Liver (tissue), 9 donors: ENCODE data around the gene RPS10. TPM values are rescaled to one million over a fixed set of nuclear protein-coding genes. Genes with fewer than 3 reads are reported as not detected.

Experiments
- DNase-seq: peaks from one replicate; pipeline ENCODE4 v3.0.0-alpha.2; 2017; ENCODE audit warnings: low spot score
- H3K27ac ChIP-seq, 2 donors: one replicate each; pipeline ENCODE4 v1.7.0; 2013; ENCODE audit warnings: inconsistent platforms in 2 of 2, low read length in 2 of 2, control low read depth in 1 of 2, low read depth in 1 of 2, mild to moderate bottlenecking in 1 of 2
- H3K27me3 ChIP-seq, 4 donors: one replicate each; pipeline versions ENCODE4 v1.6.1 to v1.7.0; 2013; ENCODE audit warnings: low read length in 3 of 4, inconsistent platforms in 1 of 4, mild to moderate bottlenecking in 1 of 4, moderate library complexity in 1 of 4; ENCODE audit not compliant: control insufficient read depth in 4 of 4, insufficient read depth in 4 of 4
- H3K36me3 ChIP-seq, 4 donors: one replicate each; pipeline versions ENCODE4 v1.6.1 to v1.7.0; 2013; ENCODE audit warnings: low read length in 3 of 4, mild to moderate bottlenecking in 3 of 4, low read depth in 1 of 4, moderate library complexity in 1 of 4; ENCODE audit not compliant: control insufficient read depth in 4 of 4, insufficient read depth in 3 of 4
- H3K4me1 ChIP-seq, 4 donors: one replicate each; pipeline versions ENCODE4 v1.6.1 to v1.7.0; 2013; ENCODE audit warnings: low read length in 3 of 4, mild to moderate bottlenecking in 3 of 4, moderate library complexity in 1 of 4; ENCODE audit not compliant: control insufficient read depth in 4 of 4, insufficient read depth in 4 of 4
- H3K4me3 ChIP-seq, 3 donors: one replicate each; pipeline versions ENCODE4 v1.6.1 to v1.7.0; 2013; ENCODE audit warnings: low read length in 3 of 3, control low read depth in 1 of 3, low read depth in 1 of 3, mild to moderate bottlenecking in 1 of 3
- H3K9ac ChIP-seq, 2 donors: one replicate each; pipeline ENCODE4 v1.7.0; 2013; ENCODE audit warnings: low read length in 2 of 2, mild to moderate bottlenecking in 2 of 2, moderate library complexity in 2 of 2, control low read depth in 1 of 2, low read depth in 1 of 2
- H3K9me3 ChIP-seq, 4 donors: one replicate each; pipeline versions ENCODE4 v1.6.1 to v1.7.0; 2013; ENCODE audit warnings: low read length in 3 of 4; ENCODE audit not compliant: control insufficient read depth in 4 of 4
- EGR1 ChIP-seq, 2 donors: IDR thresholded peaks; 2 replicates each; pipeline ENCODE4 v1.6.1; 2016 to 2018; ENCODE audit warnings: antibody characterized with exemption in 2 of 2, low read depth in 2 of 2
- FOXA2 ChIP-seq: IDR thresholded peaks from 2 replicates; pipeline ENCODE4 v1.6.1; 2016; ENCODE audit warnings: antibody characterized with exemption
- GABPA ChIP-seq, 2 donors: IDR thresholded peaks in 1 of 2; conservative IDR thresholded peaks in 1 of 2; 2 replicates each; pipeline ENCODE4 v1.6.1; 2016; ENCODE audit warnings: antibody characterized with exemption in 2 of 2, mild to moderate bottlenecking in 1 of 2, moderate library complexity in 1 of 2
- HNF4A ChIP-seq, 2 donors: conservative IDR thresholded peaks; 2 replicates each; pipeline ENCODE4 v1.6.1; 2016; ENCODE audit warnings: antibody characterized with exemption in 2 of 2, mild to moderate bottlenecking in 2 of 2
- MAX ChIP-seq: IDR thresholded peaks from 2 replicates; pipeline ENCODE4 v1.6.1; 2016; ENCODE audit warnings: antibody characterized with exemption
- RAD21 ChIP-seq, 2 donors: IDR thresholded peaks; 2 replicates each; pipeline ENCODE4 v1.6.1; 2016; ENCODE audit warnings: antibody characterized with exemption in 2 of 2, mild to moderate bottlenecking in 2 of 2
- RXRA ChIP-seq, 2 donors: IDR thresholded peaks; 2 replicates each; pipeline ENCODE4 v1.6.1; 2017 to 2018; ENCODE audit warnings: antibody characterized with exemption in 2 of 2, mild to moderate bottlenecking in 1 of 2
- TAF1 ChIP-seq: conservative IDR thresholded peaks from 2 replicates; pipeline ENCODE4 v1.6.1; 2016; ENCODE audit warnings: antibody characterized with exemption, mild to moderate bottlenecking
- YY1 ChIP-seq: IDR thresholded peaks from 2 replicates; pipeline ENCODE4 v1.6.1; 2016; ENCODE audit warnings: antibody characterized with exemption, mild to moderate bottlenecking
- WGBS: extraction: QIAGEN DNeasy Blood & Tissue Kit; methylation state at CpG from one replicate; pipeline ENCODE4 v1.1.7; 2013; 5-methylcytosine and 5-hydroxymethylcytosine counted together
- polyA plus RNA-seq, 2 donors: library from polyadenylated mRNA; stranded (reverse) in 1 of 2; unstranded in 1 of 2; fragments of 200-250 nt in 1 of 2; fragments of >200 nt in 1 of 2; fragmentation: Nextera tagmentation in 1 of 2; extraction: Ambion mirVana in 1 of 2; gene quantifications; one replicate each; pipeline versions ENCODE4 v1.2.1 to v1.2.3, GENCODE V29; 2013 to 2015
- total RNA-seq, 2 donors: library from RNA; depleted of rRNA; stranded (reverse); fragments of >200 nt; gene quantifications; one replicate each; pipeline ENCODE4 v1.2.3, GENCODE V29; 2014
- TF ChIP-seq, protein P1 (sequence below): IDR thresholded peaks from 2 replicates; pipeline ENCODE4 v1.6.1; 2016; ENCODE audit warnings: antibody characterized with exemption
- TF ChIP-seq, protein P2 (sequence below): IDR thresholded peaks from 2 replicates; pipeline ENCODE4 v1.6.1; 2016; ENCODE audit warnings: antibody characterized with exemption, mild to moderate bottlenecking
- donor health status: healthy.
- donor health status: healthy.
- donor health status: healthy.
- donor health status: healthy.
- donor health status: healthy.

RPS10 gene
- total and polyA plus RNA-seq, 4 donors, result 294 to 970 (median 832) TPM

GRCh38 chr6:34436803-34437643 lies 11.2 kb upstream of the RPS10 start:
- Histone ChIP-seq H3K4me3 (no peak overlapping the region), H3K9me3 (no peaks in the 10 kb centered on the region), H3K4me1 (no peaks in the 10 kb centered on the region), H3K27me3 (no peaks in the 10 kb centered on the region), H3K27ac (no peak overlapping the region), H3K9ac (no peak overlapping the region), H3K36me3 (no peaks in the 10 kb centered on the region)
- DNase-seq, result no peak
- no peak for TF ChIP-seq FOXA2
- no peak for TF ChIP-seq MAX
- TF ChIP-seq YY1, result no peak
- TF ChIP-seq RXRA (IDR thresholded peaks at IDR 0.05), result no peak
- TF ChIP-seq HNF4A (conservative IDR thresholded peaks at IDR 0.05), result no peak
- TF ChIP-seq TAF1, result no peak
- TF ChIP-seq, protein P1, sequence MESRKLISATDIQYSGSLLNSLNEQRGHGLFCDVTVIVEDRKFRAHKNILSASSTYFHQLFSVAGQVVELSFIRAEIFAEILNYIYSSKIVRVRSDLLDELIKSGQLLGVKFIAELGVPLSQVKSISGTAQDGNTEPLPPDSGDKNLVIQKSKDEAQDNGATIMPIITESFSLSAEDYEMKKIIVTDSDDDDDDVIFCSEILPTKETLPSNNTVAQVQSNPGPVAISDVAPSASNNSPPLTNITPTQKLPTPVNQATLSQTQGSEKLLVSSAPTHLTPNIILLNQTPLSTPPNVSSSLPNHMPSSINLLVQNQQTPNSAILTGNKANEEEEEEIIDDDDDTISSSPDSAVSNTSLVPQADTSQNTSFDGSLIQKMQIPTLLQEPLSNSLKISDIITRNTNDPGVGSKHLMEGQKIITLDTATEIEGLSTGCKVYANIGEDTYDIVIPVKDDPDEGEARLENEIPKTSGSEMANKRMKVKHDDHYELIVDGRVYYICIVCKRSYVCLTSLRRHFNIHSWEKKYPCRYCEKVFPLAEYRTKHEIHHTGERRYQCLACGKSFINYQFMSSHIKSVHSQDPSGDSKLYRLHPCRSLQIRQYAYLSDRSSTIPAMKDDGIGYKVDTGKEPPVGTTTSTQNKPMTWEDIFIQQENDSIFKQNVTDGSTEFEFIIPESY, result no peak
- TF ChIP-seq EGR1 (IDR thresholded peaks at IDR 0.05; ENCODE audit: low read depth in 2 of 2), result no peak
- WGBS, result 91% methylated on average over 38 of the region's 38 CpGs

DNA sequence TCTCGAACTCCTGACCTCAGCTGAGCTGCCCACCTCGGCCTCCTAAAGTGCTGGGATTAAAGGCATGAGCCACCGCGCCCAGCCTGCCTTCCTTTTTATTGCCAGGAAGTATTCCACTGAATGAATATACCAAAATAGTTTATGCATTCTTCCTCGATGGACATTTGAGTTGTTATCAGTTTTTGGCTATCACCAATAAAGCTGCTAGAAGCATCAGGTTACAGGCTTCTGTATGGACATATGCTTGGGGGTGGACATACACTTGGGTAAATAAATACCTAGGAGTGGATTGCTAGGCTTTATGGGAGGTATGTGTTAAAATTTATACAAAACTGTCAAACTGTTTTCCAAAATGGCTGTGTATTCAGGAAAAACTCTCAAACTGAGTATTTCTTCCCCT lies 10.0 kb upstream of the RPS10 start:
- no peak overlapping the region for H3K27ac ChIP-seq
- H3K4me3 ChIP-seq, result no peak overlapping the region
- H3K9me3 ChIP-seq, result no peaks in the 10 kb centered on the region
- no peaks in the 10 kb centered on the region for H3K36me3 ChIP-seq
- H3K27me3 ChIP-seq, result no peaks in the 10 kb centered on the region
- H3K9ac ChIP-seq, result no peak overlapping the region
- no peaks in the 10 kb centered on the region for H3K4me1 ChIP-seq
- WGBS, result 75% methylated on average over 5 of the region's 5 CpGs
- TF ChIP-seq RAD21 (IDR thresholded peaks at IDR 0.05) (no peak), MAX (no peak), GABPA (IDR thresholded peaks at IDR 0.05 in 1 of 2, conservative IDR thresholded peaks at IDR 0.05 in 1 of 2) (no peak)
- TF ChIP-seq, protein P1, result no peak
- TF ChIP-seq, protein P2, sequence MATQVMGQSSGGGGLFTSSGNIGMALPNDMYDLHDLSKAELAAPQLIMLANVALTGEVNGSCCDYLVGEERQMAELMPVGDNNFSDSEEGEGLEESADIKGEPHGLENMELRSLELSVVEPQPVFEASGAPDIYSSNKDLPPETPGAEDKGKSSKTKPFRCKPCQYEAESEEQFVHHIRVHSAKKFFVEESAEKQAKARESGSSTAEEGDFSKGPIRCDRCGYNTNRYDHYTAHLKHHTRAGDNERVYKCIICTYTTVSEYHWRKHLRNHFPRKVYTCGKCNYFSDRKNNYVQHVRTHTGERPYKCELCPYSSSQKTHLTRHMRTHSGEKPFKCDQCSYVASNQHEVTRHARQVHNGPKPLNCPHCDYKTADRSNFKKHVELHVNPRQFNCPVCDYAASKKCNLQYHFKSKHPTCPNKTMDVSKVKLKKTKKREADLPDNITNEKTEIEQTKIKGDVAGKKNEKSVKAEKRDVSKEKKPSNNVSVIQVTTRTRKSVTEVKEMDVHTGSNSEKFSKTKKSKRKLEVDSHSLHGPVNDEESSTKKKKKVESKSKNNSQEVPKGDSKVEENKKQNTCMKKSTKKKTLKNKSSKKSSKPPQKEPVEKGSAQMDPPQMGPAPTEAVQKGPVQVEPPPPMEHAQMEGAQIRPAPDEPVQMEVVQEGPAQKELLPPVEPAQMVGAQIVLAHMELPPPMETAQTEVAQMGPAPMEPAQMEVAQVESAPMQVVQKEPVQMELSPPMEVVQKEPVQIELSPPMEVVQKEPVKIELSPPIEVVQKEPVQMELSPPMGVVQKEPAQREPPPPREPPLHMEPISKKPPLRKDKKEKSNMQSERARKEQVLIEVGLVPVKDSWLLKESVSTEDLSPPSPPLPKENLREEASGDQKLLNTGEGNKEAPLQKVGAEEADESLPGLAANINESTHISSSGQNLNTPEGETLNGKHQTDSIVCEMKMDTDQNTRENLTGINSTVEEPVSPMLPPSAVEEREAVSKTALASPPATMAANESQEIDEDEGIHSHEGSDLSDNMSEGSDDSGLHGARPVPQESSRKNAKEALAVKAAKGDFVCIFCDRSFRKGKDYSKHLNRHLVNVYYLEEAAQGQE, result no peak
- no peak for DNase-seq
